Non-pigmented ciliary epithelial cell (primary cell): ENCODE data around the gene MFAP3L.
"Not testable (repeated sequence)": the region's sequence is repeated elsewhere in the genome, so short reads cannot be mapped to it uniquely, and the experiment has no call there.

ENCODE experiments used
- DNase-seq: peaks from one replicate; pipeline ENCODE4 v3.0.0-alpha.2; 2010; ENCODE audit warnings: low read depth

The MFAP3L gene

DNA sequence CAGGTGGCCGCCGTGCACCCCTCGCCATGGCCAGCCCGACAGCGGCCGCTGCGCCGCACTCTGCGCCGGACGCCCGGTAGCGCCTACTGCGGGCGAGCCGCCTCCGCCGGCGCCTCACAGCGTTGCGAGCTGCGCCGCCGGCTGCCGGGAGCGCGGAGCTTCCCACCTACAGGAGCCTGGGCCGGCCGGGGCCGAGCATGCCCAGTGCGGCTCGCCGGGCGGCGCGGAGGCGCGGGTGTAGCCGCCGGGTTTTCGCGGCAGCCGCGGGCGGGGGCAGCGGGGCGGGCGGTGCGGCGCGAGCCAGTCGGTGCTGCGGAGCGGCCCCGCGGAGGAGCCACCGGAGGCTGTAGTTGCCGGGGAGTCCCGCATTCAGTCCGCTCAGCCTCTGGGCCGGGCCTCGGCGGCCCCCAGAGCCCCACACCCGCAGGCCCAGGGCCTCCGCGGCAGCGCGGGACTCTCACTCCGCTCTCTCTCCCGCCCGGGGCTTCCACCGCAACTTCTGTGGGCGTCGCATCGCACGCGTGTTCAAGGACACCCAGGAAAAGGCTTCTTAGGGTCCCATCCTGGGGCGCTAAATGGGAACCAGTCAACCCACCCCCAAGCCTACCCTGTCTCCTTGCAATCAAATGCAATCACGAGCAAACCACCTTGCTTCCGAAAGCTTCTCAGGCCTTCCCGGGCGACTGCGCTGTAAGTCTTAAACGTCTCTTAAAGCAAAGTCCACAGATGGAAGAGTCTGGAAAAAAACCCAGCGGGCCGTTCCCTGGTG is at the start of gene MFAP3L:
Gene MFAP3L, minus strand, starts transcription at position 143 of the 769 bp plus-strand sequence. CDS start 20,518 bp downstream, outside the sequence.
- DNase-seq, result peak; percentile 44

DNA sequence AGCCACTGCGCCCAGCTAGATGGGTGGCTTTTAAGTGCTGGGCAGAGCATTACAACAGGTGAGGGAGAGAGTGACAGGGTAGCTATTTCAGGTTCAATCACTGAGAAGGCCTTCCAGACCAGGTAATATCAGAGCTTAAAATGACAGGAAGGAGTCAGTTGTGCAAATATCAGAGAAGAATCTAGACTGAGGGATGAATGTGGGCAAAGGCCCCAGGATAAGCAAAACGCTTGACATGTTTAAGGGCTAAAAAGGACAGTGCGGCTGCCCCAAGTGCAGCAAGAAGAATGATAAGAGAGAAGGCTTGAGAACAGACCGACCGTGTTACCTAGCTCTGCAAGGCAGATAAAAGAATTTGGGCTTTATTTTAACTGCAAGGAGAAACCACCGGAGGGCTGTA is 45.0 kb upstream of the MFAP3L start:
- DNase-seq, result no peak

DNA sequence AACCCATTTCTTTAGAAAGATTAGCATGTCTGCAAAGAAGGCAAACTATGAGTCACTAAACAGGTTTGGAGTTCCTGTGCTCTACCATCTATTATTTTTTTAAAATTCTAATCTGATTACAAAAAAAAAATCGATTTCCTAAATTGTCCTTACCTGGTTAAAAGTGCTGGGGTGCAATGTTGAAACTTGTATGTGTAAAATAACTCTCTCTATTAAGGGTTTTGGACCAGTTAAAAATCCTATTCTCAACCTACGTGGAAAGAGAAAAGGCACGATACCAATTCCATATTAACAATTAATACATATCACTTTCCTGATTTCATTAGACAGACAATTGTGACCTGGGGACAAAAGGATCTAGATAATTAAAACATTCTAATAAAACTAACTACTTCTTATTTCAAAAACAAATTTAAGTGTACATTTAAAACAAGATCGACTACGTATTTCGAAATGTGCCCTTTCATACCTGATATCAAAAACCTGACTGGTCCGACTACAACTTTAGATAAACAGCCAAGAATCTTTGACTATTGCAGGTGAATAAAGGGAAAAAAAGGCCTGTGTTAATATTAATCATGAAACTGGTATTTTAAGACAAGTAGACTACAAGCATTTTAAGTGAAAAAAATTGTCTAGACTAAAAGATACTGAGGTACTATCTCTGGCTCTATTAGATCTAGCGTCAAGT is 42.4 kb upstream of the MFAP3L start:
- no peak for DNase-seq

DNA sequence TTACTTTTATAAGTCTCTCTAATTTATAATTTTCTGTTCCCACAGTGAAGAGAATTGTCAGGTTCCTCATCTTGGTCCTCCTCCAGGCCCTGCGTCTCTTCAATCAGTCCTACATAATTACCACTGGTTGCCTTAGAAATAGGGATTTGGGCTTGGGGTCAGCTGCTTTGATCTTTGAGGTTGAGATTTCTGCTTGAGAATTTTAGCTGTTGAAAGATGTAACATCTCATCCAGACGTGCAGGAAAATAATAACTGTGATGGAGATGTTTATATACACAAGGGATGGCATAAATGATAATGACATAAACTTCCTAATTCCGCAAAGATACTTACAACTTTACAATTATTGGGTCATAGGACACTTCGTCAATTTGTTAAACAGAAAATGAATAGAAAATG is 33.2 kb upstream of the MFAP3L start:
- DNase-seq, result no peak

DNA sequence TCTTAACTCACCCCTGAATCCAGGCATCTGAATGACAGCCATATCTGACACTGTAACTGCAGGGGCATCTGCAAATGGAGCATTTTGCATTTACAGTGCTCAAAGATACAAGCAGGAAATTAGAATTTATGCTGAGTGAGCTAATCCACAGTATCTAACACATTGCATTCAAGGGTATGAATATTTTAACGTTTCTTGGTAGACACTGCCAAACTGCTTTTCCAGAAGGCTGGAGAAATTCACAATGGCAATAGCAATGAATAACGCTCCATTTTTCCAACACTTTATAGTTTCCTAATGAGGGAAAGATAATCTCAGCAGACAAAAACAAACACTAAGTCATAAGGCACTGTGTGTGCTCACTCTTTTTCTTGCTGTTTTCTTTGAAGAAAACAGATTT is 32.6 kb upstream of the MFAP3L start:
- no peak for DNase-seq

DNA sequence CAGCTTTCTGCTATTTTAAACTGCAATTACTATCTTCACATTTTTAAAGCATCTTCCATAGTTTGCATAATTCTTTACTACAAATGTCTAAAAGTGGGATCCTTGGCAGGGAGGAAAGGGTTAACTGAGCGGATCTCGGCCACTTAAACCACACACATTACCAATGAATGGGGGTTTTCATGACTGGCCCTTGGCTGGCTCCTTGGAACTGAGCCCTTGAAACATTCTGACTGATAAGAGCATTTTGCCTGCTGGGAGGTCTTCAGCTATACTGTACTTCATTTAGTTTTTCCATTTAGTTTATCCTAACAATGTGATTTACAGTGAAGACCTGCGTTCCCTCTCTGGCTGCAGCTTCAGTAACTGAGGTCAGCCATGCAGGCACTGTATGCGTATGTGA is 31.7 kb upstream of the MFAP3L start:
- DNase-seq, result no peak

DNA sequence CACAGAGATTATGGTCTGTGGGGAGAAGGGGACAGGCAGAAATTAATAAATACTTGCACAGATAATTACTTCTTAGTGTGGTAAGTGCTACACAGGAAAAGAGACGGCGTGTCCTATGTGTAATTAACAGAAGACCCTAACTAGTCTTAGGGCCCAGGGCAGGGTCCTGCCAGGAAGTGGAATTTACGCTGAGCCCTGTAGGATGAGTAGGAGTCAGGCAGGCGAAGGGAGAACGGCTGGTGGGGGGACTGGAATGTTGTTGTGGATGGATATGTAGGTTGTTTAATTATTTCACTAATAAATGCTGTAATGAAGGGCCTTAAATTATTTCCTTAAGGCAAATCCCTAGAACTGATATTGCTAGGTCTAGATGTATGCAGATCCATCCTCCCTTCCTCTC is 26.7 kb upstream of the MFAP3L start:
- no peak for DNase-seq

DNA sequence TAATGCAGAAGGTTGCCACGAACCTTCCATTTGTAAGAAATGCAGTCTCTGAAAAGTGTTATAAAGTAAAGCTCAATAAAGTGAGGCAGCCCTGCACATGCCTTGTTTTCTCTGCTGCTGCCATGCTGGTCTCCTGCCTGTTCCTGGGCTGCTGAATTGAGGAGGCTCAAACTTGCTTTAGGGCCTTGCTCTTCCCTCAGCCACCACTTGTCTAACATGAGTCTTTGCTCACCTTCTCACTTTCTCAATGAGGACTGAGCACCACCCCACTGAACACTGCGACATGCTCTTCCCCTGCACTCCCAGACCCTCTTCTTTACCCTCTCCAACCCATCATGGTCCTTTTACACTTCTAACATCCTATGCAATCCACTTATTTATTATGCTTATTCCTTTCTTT is 25.2 kb upstream of the MFAP3L start:
- DNase-seq, result no peak

DNA sequence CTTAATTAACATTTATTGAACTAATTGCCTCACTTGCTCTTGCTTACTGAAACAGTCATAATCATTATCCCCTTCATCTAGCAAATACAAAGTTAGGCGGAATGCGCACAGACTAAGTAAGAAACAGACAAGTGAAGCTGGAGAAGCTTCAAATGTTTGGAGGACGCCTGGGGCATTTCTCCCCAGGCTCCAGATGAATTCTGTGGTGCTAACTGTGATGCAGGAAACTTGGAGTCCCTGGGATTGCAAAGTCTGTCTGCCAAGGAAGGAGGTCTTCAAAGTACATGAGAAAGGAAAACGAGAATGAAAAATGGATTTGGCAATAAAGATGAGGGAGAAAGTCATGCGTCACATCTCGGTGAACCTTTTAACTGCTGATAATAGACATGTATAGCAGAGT is 23.6 kb upstream of the MFAP3L start:
- no peak for DNase-seq

DNA sequence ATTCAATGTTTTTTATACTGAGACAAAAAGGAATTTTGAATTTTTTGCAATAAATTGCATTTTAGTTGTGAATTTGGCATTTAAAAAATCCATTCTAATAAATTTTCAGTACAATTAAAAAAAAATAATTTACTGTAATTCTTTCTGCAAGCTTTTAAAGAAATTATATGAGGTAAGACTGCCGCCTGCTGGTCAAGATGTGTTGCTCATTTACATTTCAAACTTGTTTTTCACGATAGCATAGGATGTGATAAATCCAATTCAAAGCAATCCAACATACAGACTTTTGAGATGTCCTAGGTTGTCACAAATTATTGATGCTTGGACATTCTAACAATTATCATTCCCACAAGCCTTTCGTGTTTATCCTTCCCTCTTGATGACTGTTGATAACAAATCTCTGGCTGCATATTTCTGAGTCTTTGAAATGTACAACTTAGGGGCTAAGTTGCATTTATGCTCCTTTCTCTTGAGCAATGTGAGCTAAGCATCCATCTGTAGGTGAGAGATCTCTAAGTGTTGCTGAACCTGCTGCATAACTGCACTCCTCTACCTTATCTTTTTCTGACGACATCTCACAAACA is 21.7 kb upstream of the MFAP3L start:
- peak; percentile 28 for DNase-seq

DNA sequence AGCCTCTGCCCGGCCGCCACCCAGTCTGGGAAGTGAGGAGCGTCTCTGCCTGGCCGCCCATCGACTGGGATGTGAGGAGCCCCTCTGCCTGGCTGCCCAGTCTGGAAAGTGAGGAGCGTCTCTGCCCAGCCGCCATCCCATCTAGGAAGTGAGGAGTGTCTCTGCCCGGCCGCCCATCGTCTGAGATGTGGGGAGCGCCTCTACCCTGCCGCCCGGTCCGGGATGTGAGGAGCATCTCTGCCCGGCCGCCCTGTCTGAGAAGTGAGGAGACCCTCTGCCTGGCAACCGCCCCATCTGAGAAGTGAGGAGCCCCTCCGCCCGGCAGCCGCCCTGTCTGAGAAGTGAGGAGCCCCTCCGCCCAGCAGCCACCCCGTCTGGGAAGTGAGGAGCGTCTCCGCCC is 20.0 kb upstream of the MFAP3L start:
- DNase-seq, result not testable (repeated sequence)

DNA sequence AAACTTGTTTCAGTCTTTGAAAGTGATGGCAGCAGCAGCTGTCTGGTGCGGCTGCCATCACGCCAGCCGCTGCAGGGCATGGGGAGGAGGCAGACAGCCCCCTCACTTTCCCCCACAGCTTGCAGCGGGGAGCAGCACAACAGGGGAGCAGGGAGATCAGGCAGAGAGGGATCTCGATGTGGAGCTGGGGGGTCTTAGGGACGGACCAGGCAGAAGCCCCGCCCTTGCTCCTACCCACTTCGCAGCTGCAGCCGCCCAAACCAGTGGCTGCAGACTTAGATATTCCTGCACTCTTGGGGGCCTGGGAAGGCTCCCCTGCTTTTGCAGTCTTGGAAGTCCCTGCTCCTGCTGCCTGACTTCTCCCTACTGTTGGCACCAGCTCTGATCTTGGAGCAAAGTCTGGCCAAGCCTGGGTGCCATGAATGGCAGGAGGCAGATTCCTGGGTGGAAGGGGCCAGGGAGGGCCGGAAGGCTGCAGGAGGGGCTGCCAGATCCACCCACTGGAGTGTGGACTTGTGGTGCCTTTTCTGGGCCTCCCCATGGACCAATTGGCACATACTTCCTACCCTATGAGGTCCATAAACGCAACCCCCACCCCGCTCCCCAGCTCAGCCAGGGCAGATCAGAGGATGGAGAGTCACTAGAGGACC is 14.0 kb upstream of the MFAP3L start:
- no peak for DNase-seq

DNA sequence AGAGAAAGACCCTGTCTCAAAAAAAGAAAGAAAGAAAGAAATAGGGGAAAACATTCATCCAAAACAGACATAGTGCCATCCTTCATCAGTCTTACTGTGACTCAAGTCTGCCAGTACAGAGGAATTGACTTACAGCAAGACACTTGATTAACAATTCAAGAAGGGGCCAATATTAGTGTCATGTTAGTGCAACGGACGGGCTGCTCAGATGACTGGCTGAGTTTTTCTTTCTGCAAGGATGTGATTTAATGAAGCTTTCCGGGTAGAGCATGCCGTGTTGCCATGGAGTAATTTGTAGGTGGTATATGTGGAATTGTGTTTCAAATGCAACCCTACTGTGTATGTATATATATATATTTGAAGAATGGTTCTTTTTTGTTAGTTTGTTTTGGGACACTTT is 12.6 kb upstream of the MFAP3L start:
- DNase-seq, result no peak

DNA sequence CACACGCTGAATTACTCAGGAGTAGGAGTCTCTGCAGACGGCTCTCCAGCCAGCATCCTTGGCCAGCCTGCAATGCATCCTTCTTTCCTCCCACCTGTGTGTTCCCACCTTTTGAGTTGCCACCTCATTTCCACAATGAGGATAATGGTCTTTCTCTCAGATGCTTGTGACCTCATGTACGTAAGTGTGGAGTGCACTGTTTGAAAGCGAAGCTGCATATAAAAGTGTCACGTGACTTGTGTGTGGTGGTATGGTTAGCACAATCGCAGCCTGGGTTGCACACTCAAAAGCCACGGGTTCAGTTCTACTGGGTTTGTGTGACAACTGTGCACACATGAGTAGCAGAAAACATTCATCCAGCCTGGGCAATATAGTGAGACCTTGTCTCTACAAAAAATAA is 12.0 kb upstream of the MFAP3L start:
- no peak for DNase-seq

DNA sequence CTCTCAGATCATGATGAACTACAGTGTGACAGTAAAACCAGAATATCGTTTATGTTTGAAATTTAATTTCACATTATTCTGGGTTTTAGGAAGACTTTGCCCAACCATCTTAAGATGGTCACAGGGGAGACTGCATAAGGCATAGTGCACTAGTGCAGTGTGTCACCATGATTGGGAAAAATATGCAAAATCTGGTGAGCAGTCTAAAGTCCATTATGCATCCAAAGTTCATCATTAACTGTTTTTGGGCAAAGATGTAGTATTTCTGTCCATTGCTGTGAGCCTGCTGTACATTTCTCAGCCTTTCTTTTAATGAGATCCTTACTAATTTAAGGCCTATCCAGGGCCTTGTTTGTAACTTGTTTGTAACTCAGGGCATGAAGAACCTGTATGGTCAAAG is 11.3 kb upstream of the MFAP3L start:
- DNase-seq, result no peak

DNA sequence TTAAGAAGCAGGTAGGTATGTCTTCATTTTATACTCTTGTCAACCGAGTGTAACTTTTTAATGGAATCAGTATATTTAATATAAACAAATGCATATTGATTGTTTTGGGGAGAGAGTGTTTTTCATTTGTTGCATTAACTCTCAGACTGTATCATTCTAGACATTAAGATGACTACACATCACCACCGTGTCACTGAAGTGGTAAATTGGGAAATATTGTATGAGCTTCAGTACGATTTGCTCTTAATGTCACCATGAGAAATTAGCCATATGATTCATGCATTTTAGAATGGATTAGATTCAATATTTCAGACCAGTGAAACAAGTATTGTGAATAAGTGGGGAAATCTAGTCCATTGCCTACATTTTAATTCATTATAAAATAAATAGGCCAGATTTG is 9.7 kb upstream of the MFAP3L start:
- DNase-seq, result no peak

DNA sequence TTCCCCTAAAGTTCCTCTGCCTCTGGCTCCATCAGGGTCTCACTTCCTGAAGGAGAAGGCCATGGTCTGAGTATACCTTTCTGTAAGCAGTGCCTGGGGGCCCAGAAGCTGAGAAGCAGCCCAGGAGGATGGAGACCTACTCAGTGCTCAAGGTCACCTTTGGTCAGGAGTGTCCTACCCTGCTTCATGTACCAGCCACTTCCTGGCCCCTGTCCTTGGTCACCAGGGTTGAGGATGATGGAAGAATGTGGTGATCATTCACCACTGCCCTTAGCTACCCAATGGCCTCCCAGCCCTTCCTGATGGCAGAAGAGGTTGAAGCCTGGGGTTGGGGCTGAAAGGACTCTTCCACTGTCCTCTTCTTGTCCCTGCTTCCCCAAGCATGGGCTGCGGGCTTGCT is 9.0 kb upstream of the MFAP3L start:
- no peak for DNase-seq

DNA sequence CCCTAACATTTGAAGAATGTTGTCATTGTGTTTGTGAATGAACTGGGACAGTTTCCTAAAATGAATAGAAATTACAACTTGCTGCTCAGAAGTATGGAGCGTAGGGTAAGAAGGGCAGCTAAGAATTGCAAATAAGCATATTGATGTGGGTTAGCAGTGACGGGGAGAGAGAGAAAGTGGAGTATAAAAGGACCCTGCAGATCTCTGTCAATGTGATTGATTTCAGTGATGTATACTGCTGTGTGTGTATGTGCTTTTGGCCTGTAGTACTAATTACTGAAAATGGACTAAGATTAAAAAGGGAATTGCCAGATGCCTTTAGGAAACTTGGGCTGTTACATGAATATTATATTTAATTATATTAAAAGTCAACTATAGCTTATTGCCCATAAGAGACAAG is 7.8 kb upstream of the MFAP3L start:
- no peak for DNase-seq

DNA sequence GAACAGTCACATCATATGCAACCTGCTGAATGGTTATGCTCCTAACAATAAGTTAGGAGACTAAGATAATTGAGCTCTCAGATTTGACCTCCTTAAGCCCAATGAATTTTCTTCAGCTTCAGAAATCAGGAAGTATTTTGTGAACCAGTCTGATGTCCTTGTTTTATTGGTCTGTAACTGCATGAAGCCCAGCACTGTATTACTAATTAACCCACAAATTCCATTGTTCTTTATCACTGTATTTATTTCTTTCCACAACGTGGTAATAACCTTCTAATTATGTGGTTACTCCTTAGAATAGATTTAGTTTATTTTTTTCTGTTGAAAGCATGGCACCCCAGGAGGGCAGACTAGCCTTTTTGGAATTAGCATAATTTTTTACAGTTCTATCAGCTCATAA is 3.9 kb upstream of the MFAP3L start:
- no peak for DNase-seq

DNA sequence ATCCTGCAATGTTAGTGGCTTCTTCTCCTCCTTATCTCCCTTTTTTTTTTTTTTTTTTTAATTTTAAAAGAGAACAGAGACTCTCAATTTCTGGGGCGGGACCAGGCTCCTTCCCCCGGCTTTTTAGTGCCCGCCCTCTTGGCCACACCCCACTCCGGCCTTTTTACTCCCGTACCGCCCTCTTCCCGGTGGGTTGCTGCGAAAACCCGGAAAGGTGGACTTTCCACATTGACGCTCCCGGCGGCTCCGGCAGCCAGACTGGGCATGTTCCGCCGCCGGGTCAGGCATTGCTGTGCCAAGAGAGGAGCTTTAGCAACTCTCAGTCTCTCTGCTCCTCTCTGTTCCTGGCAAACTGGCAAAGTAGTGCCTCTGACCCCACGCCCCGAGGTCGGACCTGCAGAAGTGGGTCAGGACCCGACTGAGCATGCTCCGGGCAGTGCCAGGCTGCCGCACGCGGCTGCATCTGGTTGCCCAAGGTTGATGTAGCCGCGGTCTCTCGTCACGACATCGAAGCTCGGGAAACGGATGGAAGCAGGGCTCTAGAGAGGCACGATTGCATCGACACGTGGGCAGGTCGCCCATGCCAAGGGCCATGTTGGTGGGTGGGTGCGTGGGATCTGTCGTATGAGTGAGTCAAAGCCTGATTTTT is 1.1 kb upstream of the MFAP3L start:
- peak; percentile 89 for DNase-seq

DNA sequence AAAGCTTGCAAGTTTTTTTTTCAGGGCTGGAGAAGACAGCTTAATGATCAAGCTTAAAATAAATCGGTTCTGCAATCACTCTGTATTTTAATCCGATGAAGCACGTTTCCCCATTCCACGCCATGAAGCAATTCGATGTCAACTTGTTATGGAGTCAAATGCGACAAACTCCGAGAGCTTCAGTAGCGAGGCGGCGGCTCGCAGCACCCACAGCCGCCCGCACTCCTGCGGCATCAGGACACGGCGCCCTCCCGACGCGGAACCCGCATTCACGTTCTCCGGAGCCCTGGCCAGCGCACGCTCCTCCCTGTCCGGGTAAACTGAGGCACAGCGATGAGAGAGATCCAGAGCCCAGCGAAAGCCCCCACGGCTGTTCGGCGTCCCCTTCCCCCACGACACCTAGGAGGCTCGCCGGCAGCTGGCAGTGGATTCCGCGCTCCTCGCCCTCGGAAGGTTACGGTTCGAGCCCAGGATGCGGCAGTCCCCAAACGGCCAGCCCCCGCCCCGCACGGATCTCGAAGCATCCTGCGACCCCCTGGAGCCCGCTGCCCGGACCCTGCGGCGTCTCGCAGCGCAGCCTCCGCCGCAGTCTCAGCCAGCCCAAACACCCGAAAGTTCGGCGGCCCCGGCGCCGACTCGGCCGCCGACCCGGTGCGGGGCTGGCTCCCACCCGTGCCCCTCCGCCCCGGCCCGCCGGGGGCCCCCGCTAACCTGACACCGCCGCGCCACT is 507 bp downstream of the MFAP3L start:
- DNase-seq, result no peak

DNA sequence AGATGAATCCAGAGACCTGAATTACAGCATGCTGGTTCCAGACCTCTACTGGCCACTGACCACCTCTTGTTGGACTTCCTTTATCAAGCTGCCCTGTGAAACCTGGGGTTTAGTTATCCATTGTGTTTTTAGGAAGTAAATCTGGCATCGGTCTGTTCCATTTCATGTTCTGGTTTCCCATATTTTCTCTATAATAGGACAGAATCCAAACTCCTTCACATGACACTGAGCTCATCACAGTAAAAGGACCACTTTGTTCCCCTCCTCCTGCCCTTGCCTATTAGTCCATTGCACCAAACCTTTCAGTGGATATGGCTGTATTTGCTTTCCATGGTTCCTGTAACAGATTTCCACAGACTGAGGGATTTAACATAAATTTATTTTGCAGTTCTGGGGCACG is 4.0 kb downstream of the MFAP3L start:
- no peak for DNase-seq
